Measurements from ENCODE around the gene SND1. TPM values are rescaled to one million over a fixed set of nuclear protein-coding genes. Genes with fewer than 3 reads are reported as not detected.

SND1 gene
- total RNA-seq, 1 experiment from 2014 or later = 218 TPM

DNA sequence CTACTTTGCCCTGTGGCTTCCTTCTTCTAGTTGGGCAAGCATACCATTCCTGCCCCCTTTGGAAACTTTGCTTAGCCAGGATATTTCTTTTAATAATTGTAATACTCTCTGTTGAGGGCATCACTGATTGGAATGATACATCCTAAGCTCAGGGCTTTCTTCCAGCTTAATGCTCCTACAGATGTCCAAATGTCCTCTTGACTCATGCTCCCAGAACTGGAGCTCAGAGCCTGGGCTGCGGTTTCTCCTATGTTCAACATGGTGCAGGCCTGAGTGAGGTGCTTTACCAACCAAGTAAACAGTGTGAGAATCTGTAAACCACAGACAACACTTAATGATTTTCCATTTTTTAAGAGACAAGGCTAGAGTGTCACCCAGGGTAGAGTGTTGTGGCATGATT, 270.7 kb downstream of the SND1 start:
- Histone ChIP-seq H2BK15ac (ENCODE audit: low read depth, low read length) (no peak overlapping the region), H4K91ac (ENCODE audit: insufficient read length, low read depth, low read length) (no peak overlapping the region), H3K23me2 (ENCODE audit: insufficient read length, low read depth, low read length, poor library complexity, severe bottlenecking) (no peaks in the 10 kb centered on the region), H3K9ac (ENCODE audit: extremely low read depth, insufficient read length, low read length) (no peak overlapping the region), H2AFZ (ENCODE audit: low read length) (no peak overlapping the region), H3K9me3 (ENCODE audit: control insufficient read depth, low read depth, low read length) (no peaks in the 10 kb centered on the region), H3K18ac (ENCODE audit: insufficient read length, low read depth, low read length) (no peak overlapping the region), H2BK20ac (ENCODE audit: low read depth, low read length, poor library complexity, severe bottlenecking) (no peak overlapping the region), H2BK12ac (ENCODE audit: insufficient read length, low read depth, low read length) (no peak overlapping the region), H3K4me2 (ENCODE audit: insufficient read depth, insufficient read length, low read length) (no peak overlapping the region), H2BK120ac (ENCODE audit: low read depth, low read length, poor library complexity, severe bottlenecking) (no peak overlapping the region), H3K79me2 (ENCODE audit: insufficient read depth, low read length) (no peaks in the 10 kb centered on the region), H3K4me1 (ENCODE audit: insufficient read depth, low read length) (no peaks in the 10 kb centered on the region; the same call in 1 of the 2 replicates), H2BK5ac (ENCODE audit: insufficient read length, low read length) (no peak overlapping the region), H3K4ac (ENCODE audit: low read depth, low read length) (no peak overlapping the region), H3K56ac (ENCODE audit: insufficient read length, low read depth, low read length) (no peak overlapping the region), H3K27ac (ENCODE audit: insufficient read length, low read depth, low read length) (no peak overlapping the region), H3K23ac (ENCODE audit: insufficient read length, low read depth, low read length) (no peak overlapping the region), H3K27me3 (ENCODE audit: insufficient read depth, low read length) (no peaks in the 10 kb centered on the region), H4K20me1 (ENCODE audit: control insufficient read depth, insufficient read depth, insufficient read length) (no peaks in the 10 kb centered on the region), H3K14ac (ENCODE audit: insufficient read depth, low read length) (no peak overlapping the region), H4K5ac (ENCODE audit: insufficient read length, low read depth, low read length) (no peak overlapping the region), H3K79me1 (ENCODE audit: insufficient read depth, low read depth, low read length, poor library complexity, severe bottlenecking) (peaks cover 4% of the 10 kb centered on the region), H2AK5ac (ENCODE audit: insufficient read length, low read length) (no peak overlapping the region), H3T11ph (ENCODE audit: low read length) (no peak overlapping the region), H4K8ac (replicated peaks; ENCODE audit: insufficient read length, low read depth, low read length) (no peak overlapping the region)
- no peak overlapping the region for H3K27ac Mint-ChIP-seq
- DNase-seq = no peak
- WGBS (ENCODE audit: extremely low coverage, insufficient read length, low lambda C conversion rate) = no CpG with 5 or more reads among the region's 1 CpG
- H3K36me3 Mint-ChIP-seq (ENCODE audit: insufficient read depth in 1 of 3, low read depth in 3 of 3) = no peaks in the 10 kb centered on the region
- no peaks in the 10 kb centered on the region for H3K27me3 Mint-ChIP-seq (ENCODE audit: low read depth)
- no peaks in the 10 kb centered on the region for H3K9me3 Mint-ChIP-seq
- peaks cover 10% of the 10 kb centered on the region in 2 experiments for H3K4me1 Mint-ChIP-seq
- no peak overlapping the region for H3K4me3 Mint-ChIP-seq
- TF ChIP-seq, protein P1, sequence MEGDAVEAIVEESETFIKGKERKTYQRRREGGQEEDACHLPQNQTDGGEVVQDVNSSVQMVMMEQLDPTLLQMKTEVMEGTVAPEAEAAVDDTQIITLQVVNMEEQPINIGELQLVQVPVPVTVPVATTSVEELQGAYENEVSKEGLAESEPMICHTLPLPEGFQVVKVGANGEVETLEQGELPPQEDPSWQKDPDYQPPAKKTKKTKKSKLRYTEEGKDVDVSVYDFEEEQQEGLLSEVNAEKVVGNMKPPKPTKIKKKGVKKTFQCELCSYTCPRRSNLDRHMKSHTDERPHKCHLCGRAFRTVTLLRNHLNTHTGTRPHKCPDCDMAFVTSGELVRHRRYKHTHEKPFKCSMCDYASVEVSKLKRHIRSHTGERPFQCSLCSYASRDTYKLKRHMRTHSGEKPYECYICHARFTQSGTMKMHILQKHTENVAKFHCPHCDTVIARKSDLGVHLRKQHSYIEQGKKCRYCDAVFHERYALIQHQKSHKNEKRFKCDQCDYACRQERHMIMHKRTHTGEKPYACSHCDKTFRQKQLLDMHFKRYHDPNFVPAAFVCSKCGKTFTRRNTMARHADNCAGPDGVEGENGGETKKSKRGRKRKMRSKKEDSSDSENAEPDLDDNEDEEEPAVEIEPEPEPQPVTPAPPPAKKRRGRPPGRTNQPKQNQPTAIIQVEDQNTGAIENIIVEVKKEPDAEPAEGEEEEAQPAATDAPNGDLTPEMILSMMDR (conservative IDR thresholded peaks at IDR 0.05) = no peak

All from H9 (cell line).